Endometrial microvascular endothelial cells (primary cell): ENCODE measurements around the gene SET. TPM values are rescaled to one million over a fixed set of nuclear protein-coding genes. Genes with fewer than 3 reads are reported as not detected.
"Not testable (repeated sequence)": the region's sequence is repeated elsewhere in the genome, so short reads cannot be mapped to it uniquely, and the experiment has no call there.

Experiments
- in situ Hi-C: cut with HindIII; loops from 2 replicates; pipeline ENCODE4 v1.10.0; 2017; ENCODE audit warnings: low sequenced_read_pairs, low pct_unique_long_range_greater_than_20kb; ENCODE audit errors: inconsistent ontology term
- total RNA-seq: library from RNA; depleted of rRNA; stranded (reverse); fragments of >200 nt; gene quantifications from one replicate; pipeline ENCODE4 v1.2.3, GENCODE V29; 2015; ENCODE audit errors: inconsistent ontology term

The SET gene
- total RNA-seq, result 410 TPM

GRCh38 chr9:128688501-128689292 lies at the start of gene SET:
Gene SET, plus strand, starts transcription at chr9:128689222. Its CDS starts 361 bp downstream, at chr9:128689583.
- in situ Hi-C loops, result no loop called here

- in situ Hi-C loops, result no loop called here
Observed at GRCh38 chr9:128640603-128641002, 48.4 kb upstream of the SET start.

- in situ Hi-C loops, result no loop called here
Observed at GRCh38 chr9:128642675-128643245, 46.3 kb upstream of the SET start.

GRCh38 chr9:128643519-128644300 lies 45.3 kb upstream of the SET start:
- in situ Hi-C loops, result no loop called here

GRCh38 chr9:128648206-128648605 lies 40.8 kb upstream of the SET start:
- in situ Hi-C loops, result not testable (repeated sequence)

- in situ Hi-C loops, result no loop called here
Observed at GRCh38 chr9:128651798-128652197, 37.2 kb upstream of the SET start.

GRCh38 chr9:128653908-128654307 lies 35.1 kb upstream of the SET start:
- in situ Hi-C loops, result no loop called here

- in situ Hi-C loops, result no loop called here
Observed at GRCh38 chr9:128654481-128654880, 34.5 kb upstream of the SET start.

- in situ Hi-C loops, result no loop called here
Observed at GRCh38 chr9:128656416-128657343, 32.3 kb upstream of the SET start, which contains the start of gene DYNC2I2. Gene DYNC2I2, minus strand, starts transcription at chr9:128656847. Its CDS starts 121 bp downstream, at chr9:128656726.

GRCh38 chr9:128657344-128657704 lies 31.7 kb upstream of the SET start:
- in situ Hi-C loops, result no loop called here

GRCh38 chr9:128657796-128658195 lies 31.2 kb upstream of the SET start:
- in situ Hi-C loops, result no loop called here

GRCh38 chr9:128666481-128666941 lies 22.5 kb upstream of the SET start:
- in situ Hi-C loops, result not testable (repeated sequence)

- in situ Hi-C loops, result no loop called here
Observed at GRCh38 chr9:128669786-128670185, 19.2 kb upstream of the SET start.

- in situ Hi-C loops, result no loop called here
Observed at GRCh38 chr9:128675382-128675781, 13.6 kb upstream of the SET start.

- in situ Hi-C loops, result no loop called here
Observed at GRCh38 chr9:128677794-128678193, 11.2 kb upstream of the SET start.

- in situ Hi-C loops, result no loop called here
Observed at GRCh38 chr9:128683340-128684064, 5.5 kb upstream of the SET start.

GRCh38 chr9:128684065-128684324 lies 5.0 kb upstream of the SET start:
- in situ Hi-C loops, result no loop called here
